HEK293 (cell line): ENCODE data around the gene SNAI1.

ENCODE experiments used
- BCL11A ChIP-seq: fragments of 450-650 bp; formaldehyde crosslinking; IDR thresholded peaks from 2 replicates; pipeline ENCODE4 v1.5.1; 2016; ENCODE audit warnings: low read depth, missing biosample characterization, missing genetic modification characterization
- EGR2 ChIP-seq: fragments of 450-650 bp; formaldehyde crosslinking; IDR thresholded peaks from 2 replicates; pipeline ENCODE4 v1.5.1; 2016; ENCODE audit warnings: low read depth, missing biosample characterization, missing genetic modification characterization
- GFI1B ChIP-seq: fragments of 450-650 bp; formaldehyde crosslinking; IDR thresholded peaks from 2 replicates; pipeline ENCODE4 v1.5.1; 2016; ENCODE audit warnings: missing biosample characterization, missing genetic modification characterization
- GLI4 ChIP-seq: fragments of 450-650 bp; formaldehyde crosslinking; IDR thresholded peaks from 2 replicates; pipeline ENCODE4 v1.5.1; 2016; ENCODE audit warnings: missing biosample characterization, missing genetic modification characterization
- GLIS1 ChIP-seq: fragments of 450-650 bp; formaldehyde crosslinking; IDR thresholded peaks from 2 replicates; pipeline ENCODE4 v1.5.1; 2016; ENCODE audit warnings: missing biosample characterization, missing genetic modification characterization
- GLIS2 ChIP-seq: fragments of 450-650 bp; formaldehyde crosslinking; IDR thresholded peaks from 2 replicates; pipeline ENCODE4 v1.5.1; 2016; ENCODE audit warnings: missing biosample characterization, missing genetic modification characterization
- REPIN1 ChIP-seq: fragments of 450-650 bp; formaldehyde crosslinking; IDR thresholded peaks from 2 replicates; pipeline ENCODE4 v1.5.1; 2017; ENCODE audit warnings: missing biosample characterization, missing genetic modification characterization, low read depth
- YY1 ChIP-seq: fragments of 450-650 bp; formaldehyde crosslinking; IDR thresholded peaks from 2 replicates; pipeline ENCODE4 v1.5.1; 2018; ENCODE audit warnings: missing biosample characterization, missing genetic modification characterization
- ZBTB17 ChIP-seq: fragments of 450-650 bp; formaldehyde crosslinking; IDR thresholded peaks from 2 replicates; pipeline ENCODE4 v1.5.1; 2016; ENCODE audit warnings: missing biosample characterization, missing genetic modification characterization
- ZFP3 ChIP-seq: fragments of 450-650 bp; formaldehyde crosslinking; IDR thresholded peaks from 2 replicates; pipeline ENCODE4 v1.5.1; 2016; ENCODE audit warnings: low read depth, missing biosample characterization, missing genetic modification characterization
- ZNF114 ChIP-seq: fragments of 450-650 bp; formaldehyde crosslinking; IDR thresholded peaks from 2 replicates; pipeline ENCODE4 v1.5.0; 2017; ENCODE audit warnings: missing biosample characterization, missing genetic modification characterization
- ZNF16 ChIP-seq: fragments of 450-650 bp; formaldehyde crosslinking; IDR thresholded peaks from 2 replicates; pipeline ENCODE4 v1.5.1; 2016; ENCODE audit warnings: low read depth, missing biosample characterization, missing genetic modification characterization
- ZNF174 ChIP-seq: fragments of 450-650 bp; formaldehyde crosslinking; IDR thresholded peaks from 2 replicates; pipeline ENCODE4 v1.5.0; 2017; ENCODE audit warnings: missing biosample characterization, mild to moderate bottlenecking, missing genetic modification characterization
- ZNF211 ChIP-seq: fragments of 450-650 bp; formaldehyde crosslinking; IDR thresholded peaks from 2 replicates; pipeline ENCODE4 v1.5.1; 2016; ENCODE audit warnings: low read depth, missing biosample characterization, missing genetic modification characterization
- ZNF248 ChIP-seq: fragments of 450-650 bp; formaldehyde crosslinking; IDR thresholded peaks from 2 replicates; pipeline ENCODE4 v1.5.1; 2017; ENCODE audit warnings: missing biosample characterization, missing genetic modification characterization
- ZNF529 ChIP-seq: fragments of 450-650 bp; formaldehyde crosslinking; IDR thresholded peaks from 2 replicates; pipeline ENCODE4 v1.5.1; 2017; ENCODE audit warnings: missing genetic modification characterization, missing biosample characterization; ENCODE audit not compliant: insufficient replicate concordance
- ZNF596 ChIP-seq: fragments of 450-650 bp; IDR thresholded peaks from 2 replicates; pipeline ENCODE4 v1.5.0; 2018; ENCODE audit warnings: missing biosample characterization, mild to moderate bottlenecking, missing genetic modification characterization, moderate library complexity
- ZNF610 ChIP-seq: fragments of 450-650 bp; formaldehyde crosslinking; IDR thresholded peaks from 2 replicates; pipeline ENCODE4 v1.5.1; 2016; ENCODE audit warnings: missing biosample characterization, missing genetic modification characterization, borderline replicate concordance
- ZNF623 ChIP-seq: fragments of 450-650 bp; formaldehyde crosslinking; IDR thresholded peaks from 2 replicates; pipeline ENCODE4 v1.5.1; 2016; ENCODE audit warnings: missing biosample characterization, missing genetic modification characterization
- ZNF629 ChIP-seq: fragments of 450-650 bp; formaldehyde crosslinking; IDR thresholded peaks from 2 replicates; pipeline ENCODE4 v1.5.1; 2017; ENCODE audit warnings: missing biosample characterization, missing genetic modification characterization
- ZNF664 ChIP-seq: fragments of 450-650 bp; formaldehyde crosslinking; IDR thresholded peaks from 2 replicates; pipeline ENCODE4 v1.5.1; 2016; ENCODE audit warnings: missing biosample characterization, missing genetic modification characterization
- ZNF768 ChIP-seq: fragments of 450-650 bp; formaldehyde crosslinking; IDR thresholded peaks from 2 replicates; pipeline ENCODE4 v1.5.1; 2018; ENCODE audit warnings: missing biosample characterization, mild to moderate bottlenecking, missing genetic modification characterization
- ZSCAN23 ChIP-seq: fragments of 450-650 bp; formaldehyde crosslinking; IDR thresholded peaks from 2 replicates; pipeline ENCODE4 v1.5.1; 2016; ENCODE audit warnings: missing biosample characterization, missing genetic modification characterization
- ZSCAN30 ChIP-seq: fragments of 450-650 bp; IDR thresholded peaks from 2 replicates; pipeline ENCODE4 v1.5.1; 2018; ENCODE audit warnings: missing biosample characterization, mild to moderate bottlenecking, missing genetic modification characterization, moderate library complexity
- ZXDB ChIP-seq: fragments of 450-650 bp; formaldehyde crosslinking; IDR thresholded peaks from 2 replicates; pipeline ENCODE4 v1.5.1; 2016; ENCODE audit warnings: missing biosample characterization, missing genetic modification characterization
- TF ChIP-seq, protein P1 (sequence below): fragments of 450-650 bp; formaldehyde crosslinking; optimal IDR thresholded peaks from 2 replicates; pipeline ENCODE3; 2016; ENCODE audit warnings: missing biosample characterization, mild to moderate bottlenecking, missing genetic modification characterization
- TF ChIP-seq, protein P2 (sequence below): fragments of 450-650 bp; formaldehyde crosslinking; IDR thresholded peaks from 2 replicates; pipeline ENCODE4 v1.5.1; 2017; ENCODE audit warnings: missing biosample characterization, missing genetic modification characterization
- TF ChIP-seq, protein P3 (sequence below): fragments of 450-650 bp; formaldehyde crosslinking; IDR thresholded peaks from 2 replicates; pipeline ENCODE4 v1.5.1; 2016; ENCODE audit warnings: missing biosample characterization, missing genetic modification characterization
- TF ChIP-seq, protein P4 (sequence below): fragments of 450-650 bp; formaldehyde crosslinking; IDR thresholded peaks from 2 replicates; pipeline ENCODE4 v1.5.1; 2017; ENCODE audit warnings: missing biosample characterization, missing genetic modification characterization
- TF ChIP-seq, protein P5 (sequence below): fragments of 450-650 bp; formaldehyde crosslinking; IDR thresholded peaks from 2 replicates; pipeline ENCODE4 v1.5.1; 2016; ENCODE audit warnings: missing biosample characterization, missing genetic modification characterization
- TF ChIP-seq, protein P6 (sequence below): fragments of 450-650 bp; formaldehyde crosslinking; IDR thresholded peaks from 2 replicates; pipeline ENCODE4 v1.5.1; 2016; ENCODE audit warnings: missing biosample characterization, missing genetic modification characterization

Gene SNAI1

DNA sequence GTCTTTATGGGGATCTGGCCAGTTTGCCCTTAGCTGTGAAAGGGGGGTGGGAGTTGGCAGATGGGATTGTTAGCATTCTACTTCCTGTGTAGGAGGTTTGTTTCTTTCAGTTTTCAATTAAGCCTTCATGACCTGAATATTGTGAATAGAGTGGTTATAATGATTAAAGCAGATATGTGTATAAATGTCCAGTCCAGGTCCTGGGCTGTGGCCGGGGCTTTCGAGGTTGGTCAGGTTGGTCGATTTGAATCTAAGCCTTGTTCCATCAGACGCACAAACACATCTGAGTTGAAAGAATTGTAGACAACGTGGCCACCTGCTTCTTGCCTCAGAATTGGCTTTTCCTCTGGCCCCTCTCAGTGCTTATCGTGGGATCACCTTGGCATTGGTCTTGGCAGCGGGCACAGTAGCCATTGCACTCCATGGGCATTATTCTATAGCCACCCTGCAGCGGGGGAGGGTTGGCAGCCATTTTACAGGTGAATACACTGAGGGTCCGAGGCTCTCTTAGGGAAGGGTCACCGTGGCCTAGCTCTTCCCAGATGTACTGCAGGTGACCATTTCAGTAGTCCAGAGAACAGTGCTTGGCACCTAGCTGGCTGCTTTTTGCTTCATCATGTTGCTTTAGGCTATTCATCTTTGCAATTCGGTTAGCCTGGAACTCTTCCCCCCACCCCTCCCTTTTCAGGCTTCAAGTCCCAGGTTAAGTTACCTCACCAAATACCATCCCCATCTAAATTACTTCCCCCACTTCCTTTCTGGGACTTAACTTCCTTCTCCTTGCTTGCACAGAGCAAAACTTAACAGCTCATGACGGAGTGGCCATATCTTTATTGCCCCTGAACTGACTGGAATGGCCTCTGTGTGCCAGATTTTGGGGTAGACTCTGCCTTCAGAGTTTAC is 45.5 kb upstream of the SNAI1 start (continued):
- TF ChIP-seq ZFP3 (tag by site-specific recombination) = no peak
- no peak for TF ChIP-seq ZNF529 (tag by site-specific recombination)
- no peak for TF ChIP-seq ZNF174 (tag by site-specific recombination)
- TF ChIP-seq REPIN1 (tag by site-specific recombination) = no peak
- TF ChIP-seq, protein P1, sequence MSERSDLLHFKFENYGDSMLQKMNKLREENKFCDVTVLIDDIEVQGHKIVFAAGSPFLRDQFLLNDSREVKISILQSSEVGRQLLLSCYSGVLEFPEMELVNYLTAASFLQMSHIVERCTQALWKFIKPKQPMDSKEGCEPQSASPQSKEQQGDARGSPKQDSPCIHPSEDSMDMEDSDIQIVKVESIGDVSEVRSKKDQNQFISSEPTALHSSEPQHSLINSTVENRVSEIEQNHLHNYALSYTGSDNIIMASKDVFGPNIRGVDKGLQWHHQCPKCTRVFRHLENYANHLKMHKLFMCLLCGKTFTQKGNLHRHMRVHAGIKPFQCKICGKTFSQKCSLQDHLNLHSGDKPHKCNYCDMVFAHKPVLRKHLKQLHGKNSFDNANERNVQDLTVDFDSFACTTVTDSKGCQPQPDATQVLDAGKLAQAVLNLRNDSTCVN = no peak
- TF ChIP-seq ZNF16 (tag by site-specific recombination) = no peak
- TF ChIP-seq, protein P2, sequence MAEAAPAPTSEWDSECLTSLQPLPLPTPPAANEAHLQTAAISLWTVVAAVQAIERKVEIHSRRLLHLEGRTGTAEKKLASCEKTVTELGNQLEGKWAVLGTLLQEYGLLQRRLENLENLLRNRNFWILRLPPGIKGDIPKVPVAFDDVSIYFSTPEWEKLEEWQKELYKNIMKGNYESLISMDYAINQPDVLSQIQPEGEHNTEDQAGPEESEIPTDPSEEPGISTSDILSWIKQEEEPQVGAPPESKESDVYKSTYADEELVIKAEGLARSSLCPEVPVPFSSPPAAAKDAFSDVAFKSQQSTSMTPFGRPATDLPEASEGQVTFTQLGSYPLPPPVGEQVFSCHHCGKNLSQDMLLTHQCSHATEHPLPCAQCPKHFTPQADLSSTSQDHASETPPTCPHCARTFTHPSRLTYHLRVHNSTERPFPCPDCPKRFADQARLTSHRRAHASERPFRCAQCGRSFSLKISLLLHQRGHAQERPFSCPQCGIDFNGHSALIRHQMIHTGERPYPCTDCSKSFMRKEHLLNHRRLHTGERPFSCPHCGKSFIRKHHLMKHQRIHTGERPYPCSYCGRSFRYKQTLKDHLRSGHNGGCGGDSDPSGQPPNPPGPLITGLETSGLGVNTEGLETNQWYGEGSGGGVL (tag by site-specific recombination) = peak; percentile 94
- TF ChIP-seq ZNF768 = no peak
- no peak for TF ChIP-seq GLIS2 (tag by site-specific recombination)
- TF ChIP-seq ZXDB (tag by site-specific recombination) = peak; percentile 52; the same call in 1 of the 2 replicates
- no peak for TF ChIP-seq ZNF596 (tag by site-specific recombination)
- 0 out of 2 replicates have a peak, but pooled peaks have one; percentile 9 for TF ChIP-seq EGR2 (tag by site-specific recombination)
- TF ChIP-seq ZNF114 (tag by site-specific recombination) = no peak
- TF ChIP-seq, protein P3, sequence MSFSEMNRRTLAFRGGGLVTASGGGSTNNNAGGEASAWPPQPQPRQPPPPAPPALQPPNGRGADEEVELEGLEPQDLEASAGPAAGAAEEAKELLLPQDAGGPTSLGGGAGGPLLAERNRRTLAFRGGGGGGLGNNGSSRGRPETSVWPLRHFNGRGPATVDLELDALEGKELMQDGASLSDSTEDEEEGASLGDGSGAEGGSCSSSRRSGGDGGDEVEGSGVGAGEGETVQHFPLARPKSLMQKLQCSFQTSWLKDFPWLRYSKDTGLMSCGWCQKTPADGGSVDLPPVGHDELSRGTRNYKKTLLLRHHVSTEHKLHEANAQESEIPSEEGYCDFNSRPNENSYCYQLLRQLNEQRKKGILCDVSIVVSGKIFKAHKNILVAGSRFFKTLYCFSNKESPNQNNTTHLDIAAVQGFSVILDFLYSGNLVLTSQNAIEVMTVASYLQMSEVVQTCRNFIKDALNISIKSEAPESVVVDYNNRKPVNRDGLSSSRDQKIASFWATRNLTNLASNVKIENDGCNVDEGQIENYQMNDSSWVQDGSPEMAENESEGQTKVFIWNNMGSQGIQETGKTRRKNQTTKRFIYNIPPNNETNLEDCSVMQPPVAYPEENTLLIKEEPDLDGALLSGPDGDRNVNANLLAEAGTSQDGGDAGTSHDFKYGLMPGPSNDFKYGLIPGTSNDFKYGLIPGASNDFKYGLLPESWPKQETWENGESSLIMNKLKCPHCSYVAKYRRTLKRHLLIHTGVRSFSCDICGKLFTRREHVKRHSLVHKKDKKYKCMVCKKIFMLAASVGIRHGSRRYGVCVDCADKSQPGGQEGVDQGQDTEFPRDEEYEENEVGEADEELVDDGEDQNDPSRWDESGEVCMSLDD (tag by site-specific recombination) = no peak
- TF ChIP-seq, protein P4, sequence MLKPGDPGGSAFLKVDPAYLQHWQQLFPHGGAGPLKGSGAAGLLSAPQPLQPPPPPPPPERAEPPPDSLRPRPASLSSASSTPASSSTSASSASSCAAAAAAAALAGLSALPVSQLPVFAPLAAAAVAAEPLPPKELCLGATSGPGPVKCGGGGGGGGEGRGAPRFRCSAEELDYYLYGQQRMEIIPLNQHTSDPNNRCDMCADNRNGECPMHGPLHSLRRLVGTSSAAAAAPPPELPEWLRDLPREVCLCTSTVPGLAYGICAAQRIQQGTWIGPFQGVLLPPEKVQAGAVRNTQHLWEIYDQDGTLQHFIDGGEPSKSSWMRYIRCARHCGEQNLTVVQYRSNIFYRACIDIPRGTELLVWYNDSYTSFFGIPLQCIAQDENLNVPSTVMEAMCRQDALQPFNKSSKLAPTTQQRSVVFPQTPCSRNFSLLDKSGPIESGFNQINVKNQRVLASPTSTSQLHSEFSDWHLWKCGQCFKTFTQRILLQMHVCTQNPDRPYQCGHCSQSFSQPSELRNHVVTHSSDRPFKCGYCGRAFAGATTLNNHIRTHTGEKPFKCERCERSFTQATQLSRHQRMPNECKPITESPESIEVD = no peak
- TF ChIP-seq GLI4 (tag by site-specific recombination) = no peak
- TF ChIP-seq GFI1B (tag by site-specific recombination) = no peak
- no peak for TF ChIP-seq ZSCAN23 (tag by site-specific recombination)
- no peak for TF ChIP-seq ZSCAN30
- no peak for TF ChIP-seq ZNF248 (tag by site-specific recombination)
- TF ChIP-seq ZNF211 (tag by site-specific recombination) = no peak
- 0 out of 2 replicates have a peak, but pooled peaks have one; percentile 15 for TF ChIP-seq ZBTB17 (tag by site-specific recombination)
- TF ChIP-seq, protein P5, sequence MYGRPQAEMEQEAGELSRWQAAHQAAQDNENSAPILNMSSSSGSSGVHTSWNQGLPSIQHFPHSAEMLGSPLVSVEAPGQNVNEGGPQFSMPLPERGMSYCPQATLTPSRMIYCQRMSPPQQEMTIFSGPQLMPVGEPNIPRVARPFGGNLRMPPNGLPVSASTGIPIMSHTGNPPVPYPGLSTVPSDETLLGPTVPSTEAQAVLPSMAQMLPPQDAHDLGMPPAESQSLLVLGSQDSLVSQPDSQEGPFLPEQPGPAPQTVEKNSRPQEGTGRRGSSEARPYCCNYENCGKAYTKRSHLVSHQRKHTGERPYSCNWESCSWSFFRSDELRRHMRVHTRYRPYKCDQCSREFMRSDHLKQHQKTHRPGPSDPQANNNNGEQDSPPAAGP (tag by site-specific recombination) = 0 out of 2 replicates have a peak, but pooled peaks have one; percentile 25
- no peak for TF ChIP-seq ZNF623 (tag by site-specific recombination)
- TF ChIP-seq ZNF664 (tag by site-specific recombination) = no peak
- no peak for TF ChIP-seq BCL11A
- no peak for TF ChIP-seq GLIS1
- TF ChIP-seq, protein P6, sequence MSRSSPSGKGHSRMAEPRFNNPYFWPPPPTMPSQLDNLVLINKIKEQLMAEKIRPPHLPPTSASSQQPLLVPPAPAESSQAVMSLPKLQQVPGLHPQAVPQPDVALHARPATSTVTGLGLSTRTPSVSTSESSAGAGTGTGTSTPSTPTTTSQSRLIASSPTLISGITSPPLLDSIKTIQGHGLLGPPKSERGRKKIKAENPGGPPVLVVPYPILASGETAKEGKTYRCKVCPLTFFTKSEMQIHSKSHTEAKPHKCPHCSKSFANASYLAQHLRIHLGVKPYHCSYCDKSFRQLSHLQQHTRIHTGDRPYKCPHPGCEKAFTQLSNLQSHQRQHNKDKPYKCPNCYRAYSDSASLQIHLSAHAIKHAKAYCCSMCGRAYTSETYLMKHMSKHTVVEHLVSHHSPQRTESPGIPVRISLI (tag by site-specific recombination) = no peak
- TF ChIP-seq YY1 = no peak
- no peak for TF ChIP-seq ZNF610 (tag by site-specific recombination)
- peak; percentile 71 for TF ChIP-seq ZNF629 (tag by site-specific recombination)
